ENCODE measurements around the gene SNX33. TPM values are rescaled to one million over a fixed set of nuclear protein-coding genes. Genes with fewer than 3 reads are reported as not detected.

The SNX33 gene, protein sequence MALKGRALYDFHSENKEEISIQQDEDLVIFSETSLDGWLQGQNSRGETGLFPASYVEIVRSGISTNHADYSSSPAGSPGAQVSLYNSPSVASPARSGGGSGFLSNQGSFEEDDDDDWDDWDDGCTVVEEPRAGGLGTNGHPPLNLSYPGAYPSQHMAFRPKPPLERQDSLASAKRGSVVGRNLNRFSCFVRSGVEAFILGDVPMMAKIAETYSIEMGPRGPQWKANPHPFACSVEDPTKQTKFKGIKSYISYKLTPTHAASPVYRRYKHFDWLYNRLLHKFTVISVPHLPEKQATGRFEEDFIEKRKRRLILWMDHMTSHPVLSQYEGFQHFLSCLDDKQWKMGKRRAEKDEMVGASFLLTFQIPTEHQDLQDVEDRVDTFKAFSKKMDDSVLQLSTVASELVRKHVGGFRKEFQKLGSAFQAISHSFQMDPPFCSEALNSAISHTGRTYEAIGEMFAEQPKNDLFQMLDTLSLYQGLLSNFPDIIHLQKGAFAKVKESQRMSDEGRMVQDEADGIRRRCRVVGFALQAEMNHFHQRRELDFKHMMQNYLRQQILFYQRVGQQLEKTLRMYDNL
- total RNA-seq (2022; extraction: Qiagen RNA extraction; ENCODE audit: low read depth), result 10.3 to 15.7 TPM (median 14.2 TPM) in 5 replicates

DNA sequence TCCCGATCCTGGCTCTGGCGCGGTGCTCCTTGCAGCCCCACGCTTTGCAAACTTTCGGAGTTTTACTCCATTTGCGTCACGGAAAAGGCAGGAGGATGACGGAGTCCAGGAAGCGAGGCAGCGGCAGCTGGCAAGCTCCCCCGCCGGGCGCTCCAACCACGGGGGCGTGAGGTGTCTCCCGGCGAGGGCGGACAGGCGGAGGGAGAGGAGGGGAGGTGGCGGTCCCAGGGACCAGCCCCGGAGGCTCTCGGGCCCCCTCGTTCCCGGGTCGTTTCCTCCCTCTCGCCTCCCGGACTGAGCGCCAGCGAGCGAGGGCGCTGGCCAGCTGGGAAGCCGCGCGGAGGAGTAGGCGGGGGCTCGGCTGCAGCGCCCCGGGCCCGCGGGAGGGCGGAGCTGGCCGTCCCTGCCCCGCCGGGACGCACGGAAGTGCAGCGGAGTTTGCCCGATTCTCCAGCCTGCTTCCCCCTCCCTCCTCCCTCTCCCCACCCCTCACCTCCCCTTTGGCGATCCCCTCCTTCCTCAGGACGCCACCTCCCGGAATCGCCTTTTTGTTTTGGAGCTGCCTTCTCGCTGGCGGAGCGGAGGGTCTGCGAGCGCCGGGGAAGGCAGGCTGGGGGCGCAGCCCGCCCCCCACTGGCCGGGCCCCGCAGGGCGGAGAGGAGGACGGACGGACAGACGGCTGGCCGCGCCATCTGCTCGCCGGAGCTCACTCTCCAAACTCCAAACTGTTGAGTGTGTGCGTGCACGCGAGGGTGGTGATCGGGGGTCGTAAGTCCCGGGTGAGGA lies at the start of gene SNX33:
SNX33 (plus strand) TSS at position 543 of the 786 bp plus-strand sequence. CDS start 1,191 bp downstream, outside the sequence.

DNA sequence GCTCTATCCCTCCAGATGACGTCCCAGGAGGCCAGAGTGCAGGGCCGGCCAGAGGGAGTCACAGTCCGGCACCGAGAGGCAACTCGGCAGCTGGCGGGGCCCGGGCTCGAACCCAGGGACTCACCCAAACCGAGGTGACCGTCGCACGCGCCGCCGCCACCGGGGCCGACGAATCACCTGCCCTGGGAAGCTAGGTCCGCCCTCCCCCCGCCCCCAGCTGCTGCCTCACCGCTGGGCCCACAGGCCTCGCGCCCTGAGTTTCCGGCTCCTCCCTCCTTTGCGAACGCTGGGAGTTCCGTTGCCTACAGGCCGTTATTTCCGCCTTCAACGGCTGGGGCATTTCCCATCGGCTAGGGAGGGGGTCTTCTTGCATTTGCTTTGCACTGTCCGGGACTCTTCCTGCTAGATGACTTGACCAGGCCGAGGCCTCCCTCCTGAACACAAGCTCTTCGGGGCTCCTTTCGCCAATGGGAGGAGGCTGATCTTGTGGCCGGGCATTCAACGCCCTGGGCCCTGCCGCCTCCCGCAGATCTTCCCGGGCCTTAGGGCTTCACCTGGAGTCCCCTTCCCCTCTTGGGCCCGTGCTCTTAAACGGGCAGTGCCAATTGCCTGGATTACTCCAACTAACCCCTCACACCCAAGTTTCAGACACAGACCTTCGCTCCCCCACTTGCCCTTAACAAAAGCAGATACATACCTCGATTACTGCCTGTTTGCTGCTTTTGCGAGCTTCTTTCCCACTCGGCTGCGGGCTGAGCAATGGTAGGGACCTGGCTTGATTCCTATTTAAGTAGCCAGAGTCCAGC lies 22.0 kb upstream of the SNX33 start, which contains the start of gene SNUPN:
SNUPN (minus strand) TSS at position 184 of the 806 bp plus-strand sequence. CDS start 4,674 bp downstream, outside the sequence.

DNA sequence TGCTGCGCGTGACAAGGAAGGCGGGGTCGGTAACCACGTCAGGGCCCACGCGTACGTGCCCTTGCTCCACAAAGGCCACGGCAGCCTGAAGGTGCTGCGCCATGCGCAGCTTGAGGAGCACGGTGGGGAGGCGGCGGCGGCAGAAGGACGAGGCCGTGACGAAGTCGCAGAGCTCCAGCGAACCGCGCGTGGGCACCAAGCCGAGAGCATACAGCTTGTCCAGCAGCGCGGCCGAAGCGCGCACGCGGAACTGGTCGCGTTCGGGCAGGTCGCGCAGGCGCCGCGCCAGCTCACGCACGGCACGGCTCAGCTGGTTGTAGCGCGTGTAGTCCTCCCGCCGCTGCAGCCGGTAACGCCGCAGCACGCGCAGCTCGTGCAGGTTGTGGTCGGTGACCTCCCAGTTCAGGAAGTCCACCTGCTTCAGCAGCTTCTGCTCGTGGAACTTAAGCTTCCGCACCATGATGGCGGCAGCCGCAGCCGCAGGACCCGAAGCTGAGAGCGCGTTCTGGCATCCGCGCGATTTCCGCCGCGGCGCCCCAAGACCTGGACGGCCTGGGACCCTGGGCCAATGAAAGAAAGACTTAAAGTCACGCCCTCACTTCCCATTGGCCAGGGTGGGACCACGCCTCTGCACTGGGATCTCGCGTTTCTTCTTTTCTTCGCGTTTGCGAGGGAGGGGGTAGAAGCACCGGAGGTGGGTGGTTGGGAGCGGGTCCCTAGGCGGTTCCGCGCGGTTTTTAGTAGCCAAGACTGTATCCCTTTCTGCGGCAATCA lies 7.8 kb upstream of the SNX33 start, which contains the start of gene IMP3:
IMP3 (minus strand) TSS at position 516 of the 774 bp plus-strand sequence; CDS start at position 460, 56 bp downstream.

Other genes starting within 250 kb of the SNX33 start
- 22.0 to 30.8 TPM (median 28.6 TPM) in 5 replicates for gene SIN3A, start 196.2 kb upstream of the SNX33 start, total RNA-seq (2022; extraction: Qiagen RNA extraction; ENCODE audit: low read depth)
- gene PTPN9, start 68.6 kb upstream of the SNX33 start, total RNA-seq (2022; extraction: Qiagen RNA extraction; ENCODE audit: low read depth), result 36.4 to 48.2 TPM (median 44.9 TPM) in 5 replicates
- gene SNUPN, start 22.2 kb upstream of the SNX33 start, total RNA-seq (2022; extraction: Qiagen RNA extraction; ENCODE audit: low read depth), result 29.1 to 32.1 TPM (median 29.9 TPM) in 5 replicates
- 89.6 to 123 TPM (median 116 TPM) in 5 replicates for gene IMP3, start 7.7 kb upstream of the SNX33 start, total RNA-seq (2022; extraction: Qiagen RNA extraction; ENCODE audit: low read depth)
- gene CSPG4, start 64.9 kb downstream of the SNX33 start, total RNA-seq (2022; extraction: Qiagen RNA extraction; ENCODE audit: low read depth), result 0.08 to 0.20 TPM (median 0.14 TPM) in 5 replicates
- 32.3 to 44.9 TPM (median 39.8 TPM) in 5 replicates for gene UBE2Q2, start 195.5 kb downstream of the SNX33 start, total RNA-seq (2022; extraction: Qiagen RNA extraction; ENCODE audit: low read depth)